ENCODE results near the gene SPATA46. TPM values are rescaled to one million over a fixed set of nuclear protein-coding genes. Genes with fewer than 3 reads are reported as not detected.

Gene SPATA46
- polyA plus RNA-seq, 1 donor (not counting 4 experiments of a cell fraction or from before 2014, with no cell fraction given), result not detected

DNA sequence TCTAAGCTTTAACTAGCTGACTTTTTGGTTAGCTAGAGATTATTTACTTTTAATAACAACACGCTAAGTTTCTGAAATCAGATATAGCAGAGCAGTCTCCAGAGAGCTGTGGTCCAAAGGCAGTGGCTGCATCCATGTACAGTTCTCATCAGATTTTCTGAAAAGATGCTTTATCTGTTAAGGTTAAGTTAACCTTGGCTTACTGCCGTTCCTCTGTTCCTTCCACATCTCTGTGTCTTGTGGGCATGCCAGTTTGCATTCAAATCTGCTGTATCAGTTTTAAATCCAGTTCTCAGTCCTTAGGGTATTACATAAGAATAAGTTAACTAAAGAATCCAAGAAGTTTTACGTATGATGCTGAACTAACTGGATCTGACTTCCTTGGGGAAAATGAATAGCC is 46.8 kb downstream of the SPATA46 start:
- no peak overlapping the region for H3K4me2 ChIP-seq (ENCODE audit: control insufficient read depth, extremely low read depth, insufficient read depth, low read depth, low read length)
- H2AFZ ChIP-seq (ENCODE audit: control insufficient read depth, low read length), result no peak overlapping the region
- dilution Hi-C loops (cut with MboI; ENCODE audit: extremely low pct_ligation_motif_present, low sequenced_read_pairs), result no loop called here
- H4K20me1 ChIP-seq (ENCODE audit: control insufficient read depth, extremely low read depth, insufficient read depth, low read length), result no peaks in the 10 kb centered on the region
- no peaks in the 10 kb centered on the region for H3K4me1 ChIP-seq (ENCODE audit: control insufficient read depth, extremely low read depth, insufficient read depth, low read length)
- no peak for FAIRE-seq
- H3K79me2 ChIP-seq (ENCODE audit: control insufficient read depth, insufficient read depth, low read length), result no peaks in the 10 kb centered on the region
- no peak overlapping the region for H3K27ac ChIP-seq (ENCODE audit: control insufficient read depth, insufficient read depth, low read length)
- H3K9me1 ChIP-seq (ENCODE audit: control insufficient read depth, extremely low read depth, insufficient read depth, low read length), result no peaks in the 10 kb centered on the region
- H3K9ac ChIP-seq (ENCODE audit: control insufficient read depth, extremely low read depth, insufficient read depth, low read length), result no peak overlapping the region
- no peak for DNase-seq (ENCODE audit: low read depth, low spot score)
- H3K27me3 ChIP-seq (ENCODE audit: control insufficient read depth, extremely low read depth, insufficient read depth, low read length), result no peaks in the 10 kb centered on the region
- H3K9me3 ChIP-seq (ENCODE audit: control insufficient read depth, low read depth, low read length), result no peaks in the 10 kb centered on the region
- no peak for TF ChIP-seq EZH2 (IDR thresholded peaks at IDR 0.05; ENCODE audit: low read length)
- no peak for TF ChIP-seq CTCF (optimal IDR thresholded peaks at IDR 0.05 in 1 of 3, IDR thresholded peaks at IDR 0.05 in 1 of 3, conservative IDR thresholded peaks at IDR 0.05 in 1 of 3; ENCODE audit: extremely low read depth in 1 of 3, insufficient read depth in 2 of 3, low read length in 3 of 3)
- no peak overlapping the region for H3K4me3 ChIP-seq (ENCODE audit: control insufficient read depth in 2 of 3, extremely low read depth in 1 of 3, insufficient read depth in 2 of 3, low read depth in 1 of 3, low read length in 3 of 3)
- no peaks in the 10 kb centered on the region for H3K36me3 ChIP-seq (ENCODE audit: control insufficient read depth in 2 of 2, extremely low read depth in 1 of 2, insufficient read depth in 2 of 2, low read length in 2 of 2)

GRCh38 chr1:162328512-162328911 is 48.1 kb downstream of the SPATA46 start:
- H3K4me2 ChIP-seq (ENCODE audit: control insufficient read depth, extremely low read depth, insufficient read depth, low read depth, low read length), result no peak overlapping the region
- FAIRE-seq, result no peak
- H2AFZ ChIP-seq (ENCODE audit: control insufficient read depth, low read length), result no peak overlapping the region

More at GRCh38 chr1:162328512-162328911, 48.1 kb downstream of the SPATA46 start:
- no peaks in the 10 kb centered on the region for H3K9me1 ChIP-seq (ENCODE audit: control insufficient read depth, extremely low read depth, insufficient read depth, low read length)
- no peak overlapping the region for H3K27ac ChIP-seq (ENCODE audit: control insufficient read depth, insufficient read depth, low read length)
- TF ChIP-seq EZH2 (IDR thresholded peaks at IDR 0.05; ENCODE audit: low read length) (no peak), CTCF (optimal IDR thresholded peaks at IDR 0.05 in 1 of 3, IDR thresholded peaks at IDR 0.05 in 1 of 3, conservative IDR thresholded peaks at IDR 0.05 in 1 of 3; ENCODE audit: extremely low read depth in 1 of 3, insufficient read depth in 2 of 3, low read length in 3 of 3) (no peak)
- H3K4me1 ChIP-seq (ENCODE audit: control insufficient read depth, extremely low read depth, insufficient read depth, low read length), result no peaks in the 10 kb centered on the region
- H3K36me3 ChIP-seq (ENCODE audit: control insufficient read depth in 2 of 2, extremely low read depth in 1 of 2, insufficient read depth in 2 of 2, low read length in 2 of 2), result no peaks in the 10 kb centered on the region
- H4K20me1 ChIP-seq (ENCODE audit: control insufficient read depth, extremely low read depth, insufficient read depth, low read length), result no peaks in the 10 kb centered on the region
- dilution Hi-C loops (cut with MboI; ENCODE audit: extremely low pct_ligation_motif_present, low sequenced_read_pairs), result no loop called here
- H3K27me3 ChIP-seq (ENCODE audit: control insufficient read depth, extremely low read depth, insufficient read depth, low read length), result no peaks in the 10 kb centered on the region
- H3K9ac ChIP-seq (ENCODE audit: control insufficient read depth, extremely low read depth, insufficient read depth, low read length), result no peak overlapping the region
- H3K4me3 ChIP-seq (ENCODE audit: control insufficient read depth in 2 of 3, extremely low read depth in 1 of 3, insufficient read depth in 2 of 3, low read depth in 1 of 3, low read length in 3 of 3), result no peak overlapping the region
- DNase-seq (ENCODE audit: low read depth, low spot score), result no peak
- no peaks in the 10 kb centered on the region for H3K79me2 ChIP-seq (ENCODE audit: control insufficient read depth, insufficient read depth, low read length)
- H3K9me3 ChIP-seq (ENCODE audit: control insufficient read depth, low read depth, low read length), result no peaks in the 10 kb centered on the region

Measured in keratinocyte (primary cell).